HL-60 (cell line): ENCODE data around the gene DDX59.
A peak's percentile ranks its signal among the peaks of the same experiment; 100 is the strongest.

Experiments
- DNase-seq, 2 experiments: peaks; one replicate each; pipeline ENCODE4 v3.0.0-alpha.2; 2010 to 2020; ENCODE audit warnings: low read depth in 1 of 2, low spot score in 1 of 2
- H3K27ac ChIP-seq: fragments of 250-450 bp; sonication (Bioruptor Pico); replicated peaks from 2 replicates; pipeline ENCODE4 v1.5.1; 2020; ENCODE audit warnings: mild to moderate bottlenecking, moderate library complexity
- H3K27me3 ChIP-seq: fragments of 250-450 bp; sonication (Bioruptor Pico); 2 replicates; pipeline ENCODE4 v1.5.1; 2021; ENCODE audit warnings: mild to moderate bottlenecking, moderate library complexity; ENCODE audit not compliant: insufficient read depth, poor library complexity, severe bottlenecking
- H3K4me3 ChIP-seq: replicated peaks from 2 replicates; pipeline ENCODE4 v1.5.1; 2011; ENCODE audit warnings: mild to moderate bottlenecking, control low read depth, low read length; ENCODE audit not compliant: insufficient read depth
- CTCF ChIP-seq: IDR thresholded peaks from one replicate; pipeline ENCODE4 v1.5.1; 2011; ENCODE audit warnings: low read length, control low read depth, inconsistent platforms; ENCODE audit not compliant: insufficient read depth
- GABPA ChIP-seq: IDR thresholded peaks from 2 replicates; pipeline ENCODE4 v1.6.1; 2012; ENCODE audit warnings: low read depth
- POLR2AphosphoS5 ChIP-seq: IDR thresholded peaks from 2 replicates; pipeline ENCODE4 v1.6.1; 2012; ENCODE audit warnings: low read depth
- SPI1 ChIP-seq: IDR thresholded peaks from 2 replicates; pipeline ENCODE4 v1.6.1; 2012; ENCODE audit warnings: low read depth, mild to moderate bottlenecking, borderline replicate concordance
- long read RNA-seq: library from polyadenylated mRNA; unstranded; transcript quantifications from one replicate; pipeline ENCODE4 v2.0.0, GENCODE V29; 2020
- TF ChIP-seq, protein P1 (sequence below): IDR thresholded peaks from 2 replicates; pipeline ENCODE4 v1.6.1; 2012; ENCODE audit warnings: low read depth; ENCODE audit not compliant: insufficient replicate concordance

The DDX59 gene
- long read RNA-seq, transcript DDX59-201 (8 exons, 2,289 nt), result major isoform, 16 of 45 reads
- long read RNA-seq, partial matches to known transcripts, result 18 of 45 reads
- long read RNA-seq, other reads (novel, unspliced or antisense), result 11 of 45 reads

- peak; percentile 82 to 94 for DNase-seq
- TF ChIP-seq POLR2AphosphoS5 (peak; percentile 85), SPI1 (0 out of 2 replicates have a peak, but pooled peaks have one; percentile 2), CTCF (no peak)
- TF ChIP-seq, protein P1, sequence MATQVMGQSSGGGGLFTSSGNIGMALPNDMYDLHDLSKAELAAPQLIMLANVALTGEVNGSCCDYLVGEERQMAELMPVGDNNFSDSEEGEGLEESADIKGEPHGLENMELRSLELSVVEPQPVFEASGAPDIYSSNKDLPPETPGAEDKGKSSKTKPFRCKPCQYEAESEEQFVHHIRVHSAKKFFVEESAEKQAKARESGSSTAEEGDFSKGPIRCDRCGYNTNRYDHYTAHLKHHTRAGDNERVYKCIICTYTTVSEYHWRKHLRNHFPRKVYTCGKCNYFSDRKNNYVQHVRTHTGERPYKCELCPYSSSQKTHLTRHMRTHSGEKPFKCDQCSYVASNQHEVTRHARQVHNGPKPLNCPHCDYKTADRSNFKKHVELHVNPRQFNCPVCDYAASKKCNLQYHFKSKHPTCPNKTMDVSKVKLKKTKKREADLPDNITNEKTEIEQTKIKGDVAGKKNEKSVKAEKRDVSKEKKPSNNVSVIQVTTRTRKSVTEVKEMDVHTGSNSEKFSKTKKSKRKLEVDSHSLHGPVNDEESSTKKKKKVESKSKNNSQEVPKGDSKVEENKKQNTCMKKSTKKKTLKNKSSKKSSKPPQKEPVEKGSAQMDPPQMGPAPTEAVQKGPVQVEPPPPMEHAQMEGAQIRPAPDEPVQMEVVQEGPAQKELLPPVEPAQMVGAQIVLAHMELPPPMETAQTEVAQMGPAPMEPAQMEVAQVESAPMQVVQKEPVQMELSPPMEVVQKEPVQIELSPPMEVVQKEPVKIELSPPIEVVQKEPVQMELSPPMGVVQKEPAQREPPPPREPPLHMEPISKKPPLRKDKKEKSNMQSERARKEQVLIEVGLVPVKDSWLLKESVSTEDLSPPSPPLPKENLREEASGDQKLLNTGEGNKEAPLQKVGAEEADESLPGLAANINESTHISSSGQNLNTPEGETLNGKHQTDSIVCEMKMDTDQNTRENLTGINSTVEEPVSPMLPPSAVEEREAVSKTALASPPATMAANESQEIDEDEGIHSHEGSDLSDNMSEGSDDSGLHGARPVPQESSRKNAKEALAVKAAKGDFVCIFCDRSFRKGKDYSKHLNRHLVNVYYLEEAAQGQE, result peak; percentile 22
- Histone ChIP-seq H3K4me3 (peak within 1 kb of the TSS; percentile 60), H3K27ac (peak within 1 kb of the TSS; percentile 99), H3K27me3 (no peaks in the 10 kb centered on the region)
These were observed at the start of gene DDX59 for GRCh38 chr1:200669314-200670241. TSS of gene DDX59 (minus strand) at chr1:200669907. CDS start at chr1:200666740, 3,167 bp downstream.

DNA sequence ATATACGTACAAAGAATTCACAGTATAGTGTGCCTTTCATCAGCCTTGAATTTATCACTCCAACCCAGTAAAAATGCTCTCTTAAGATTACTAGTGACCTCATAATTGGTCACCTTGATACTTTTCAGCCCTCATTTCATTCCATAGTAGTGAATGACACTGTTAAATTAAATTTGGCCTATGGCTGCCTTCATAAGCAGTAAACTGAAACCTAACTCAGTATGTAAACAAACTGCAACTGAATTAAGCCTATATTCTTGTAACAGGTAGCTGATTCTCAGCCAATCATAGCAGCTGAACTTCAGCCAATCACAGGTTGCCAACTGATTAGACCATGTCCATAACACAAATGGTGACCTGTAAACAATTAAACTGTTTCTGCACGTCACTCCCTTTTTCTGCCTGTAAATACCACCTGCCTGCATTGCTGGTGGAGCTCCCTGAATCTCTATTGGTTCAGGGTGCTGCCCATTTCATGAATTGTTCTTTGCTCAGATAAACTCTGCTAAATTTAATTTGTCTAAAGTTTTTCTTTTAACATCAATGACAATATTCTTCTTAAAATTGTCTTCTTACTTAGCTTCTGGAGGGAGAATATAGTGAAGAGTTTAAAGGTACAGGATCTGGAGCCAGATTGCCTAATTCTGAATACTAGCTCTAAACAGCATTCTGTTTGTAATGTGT lies 44.9 kb upstream of the DDX59 start:
- TF ChIP-seq CTCF (no peak), GABPA (no peak), SPI1 (no peak), POLR2AphosphoS5 (no peak)
- TF ChIP-seq, protein P1, result no peak
- H3K27me3 ChIP-seq, result no peaks in the 10 kb centered on the region

DNA sequence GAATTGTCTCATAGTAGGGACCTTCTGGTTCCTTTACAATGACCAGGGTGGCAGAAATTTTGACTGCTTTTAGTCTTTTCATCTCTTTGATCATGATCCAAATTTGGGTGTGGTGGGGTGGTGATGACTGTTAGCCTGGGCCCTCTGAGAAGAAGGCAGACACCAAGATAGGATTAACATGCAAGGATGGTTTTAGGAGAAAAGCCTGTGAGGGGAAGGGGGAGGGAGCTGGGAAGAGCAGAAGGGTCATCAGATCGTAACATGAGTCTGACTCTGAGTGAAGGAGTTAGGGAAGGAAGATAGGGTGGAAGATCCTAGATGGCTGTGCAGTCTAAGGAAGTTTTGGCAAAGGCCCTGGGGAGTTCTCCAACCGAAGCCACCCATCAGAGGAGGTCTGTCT lies 40.5 kb upstream of the DDX59 start:
- no peaks in the 10 kb centered on the region for H3K27me3 ChIP-seq
- no peak for DNase-seq
- H3K27ac ChIP-seq, result no peak overlapping the region
- H3K4me3 ChIP-seq, result no peak overlapping the region
- TF ChIP-seq GABPA, result no peak
- no peak for TF ChIP-seq CTCF
- TF ChIP-seq, protein P1, result no peak
- no peak for TF ChIP-seq SPI1
- no peak for TF ChIP-seq POLR2AphosphoS5

More for the DNA sequence above, 44.9 kb upstream of the DDX59 start:
- no peak overlapping the region for H3K4me3 ChIP-seq
- H3K27ac ChIP-seq, result no peak overlapping the region
- DNase-seq, result no peak
